SK-N-SH (cell line): ENCODE results near the gene CDH23.

Experiments used
- EZH2phosphoT487 ChIP-seq: fragments of 200-600 bp; sonication (generic); IDR thresholded peaks from 2 replicates; pipeline ENCODE4 v1.6.1; 2017; ENCODE audit warnings: low read depth, mixed run types, mild to moderate bottlenecking, antibody characterized with exemption, moderate library complexity, borderline replicate concordance
- RFX5 ChIP-seq: IDR thresholded peaks from 2 replicates; pipeline ENCODE4 v1.6.1; 2012; ENCODE audit warnings: mild to moderate bottlenecking, improper control_type of control experiment, low read length
- YY1 ChIP-seq: IDR thresholded peaks from 2 replicates; pipeline ENCODE4 v1.4.0; 2012; ENCODE audit warnings: low read depth, mild to moderate bottlenecking
- TF ChIP-seq, protein P1 (sequence below): fragments of 200-600 bp; sonication (generic); IDR thresholded peaks from 2 replicates; pipeline ENCODE4 v1.6.1; 2017; ENCODE audit warnings: antibody characterized with exemption, mild to moderate bottlenecking, moderate library complexity
- TF ChIP-seq, protein P2 (sequence below): IDR thresholded peaks from 2 replicates; pipeline ENCODE4 v1.4.0; 2012; ENCODE audit warnings: low read depth
- TF ChIP-seq, protein P3 (sequence below): IDR thresholded peaks from 2 replicates; pipeline ENCODE4 v1.4.0; 2012; ENCODE audit warnings: low read depth, borderline replicate concordance

DNA sequence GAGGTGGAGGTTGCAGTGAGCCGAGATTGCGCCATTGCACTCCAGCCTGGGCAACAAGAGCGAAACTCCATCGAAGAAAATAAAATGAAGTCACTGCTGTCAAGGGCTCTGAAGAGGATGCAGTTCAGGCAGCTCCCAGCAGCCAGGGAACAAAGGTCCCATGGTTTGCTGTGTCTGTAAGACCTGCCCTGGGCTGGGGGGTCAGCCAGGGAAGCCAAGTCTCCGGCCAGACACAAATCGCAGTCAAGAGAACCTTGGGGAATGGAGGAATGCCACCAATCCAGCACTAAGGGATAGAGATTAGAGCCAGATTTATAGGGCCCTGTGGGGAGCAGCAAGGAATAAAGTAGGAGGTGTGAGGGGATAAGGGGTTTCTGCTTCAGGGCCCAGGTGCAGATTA lies 405.5 kb downstream of the CDH23 start:
- TF ChIP-seq, protein P1, sequence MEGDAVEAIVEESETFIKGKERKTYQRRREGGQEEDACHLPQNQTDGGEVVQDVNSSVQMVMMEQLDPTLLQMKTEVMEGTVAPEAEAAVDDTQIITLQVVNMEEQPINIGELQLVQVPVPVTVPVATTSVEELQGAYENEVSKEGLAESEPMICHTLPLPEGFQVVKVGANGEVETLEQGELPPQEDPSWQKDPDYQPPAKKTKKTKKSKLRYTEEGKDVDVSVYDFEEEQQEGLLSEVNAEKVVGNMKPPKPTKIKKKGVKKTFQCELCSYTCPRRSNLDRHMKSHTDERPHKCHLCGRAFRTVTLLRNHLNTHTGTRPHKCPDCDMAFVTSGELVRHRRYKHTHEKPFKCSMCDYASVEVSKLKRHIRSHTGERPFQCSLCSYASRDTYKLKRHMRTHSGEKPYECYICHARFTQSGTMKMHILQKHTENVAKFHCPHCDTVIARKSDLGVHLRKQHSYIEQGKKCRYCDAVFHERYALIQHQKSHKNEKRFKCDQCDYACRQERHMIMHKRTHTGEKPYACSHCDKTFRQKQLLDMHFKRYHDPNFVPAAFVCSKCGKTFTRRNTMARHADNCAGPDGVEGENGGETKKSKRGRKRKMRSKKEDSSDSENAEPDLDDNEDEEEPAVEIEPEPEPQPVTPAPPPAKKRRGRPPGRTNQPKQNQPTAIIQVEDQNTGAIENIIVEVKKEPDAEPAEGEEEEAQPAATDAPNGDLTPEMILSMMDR, result no peak
- TF ChIP-seq, protein P2, sequence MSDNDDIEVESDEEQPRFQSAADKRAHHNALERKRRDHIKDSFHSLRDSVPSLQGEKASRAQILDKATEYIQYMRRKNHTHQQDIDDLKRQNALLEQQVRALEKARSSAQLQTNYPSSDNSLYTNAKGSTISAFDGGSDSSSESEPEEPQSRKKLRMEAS, result no peak
- TF ChIP-seq EZH2phosphoT487, result no peak
- TF ChIP-seq, protein P3, sequence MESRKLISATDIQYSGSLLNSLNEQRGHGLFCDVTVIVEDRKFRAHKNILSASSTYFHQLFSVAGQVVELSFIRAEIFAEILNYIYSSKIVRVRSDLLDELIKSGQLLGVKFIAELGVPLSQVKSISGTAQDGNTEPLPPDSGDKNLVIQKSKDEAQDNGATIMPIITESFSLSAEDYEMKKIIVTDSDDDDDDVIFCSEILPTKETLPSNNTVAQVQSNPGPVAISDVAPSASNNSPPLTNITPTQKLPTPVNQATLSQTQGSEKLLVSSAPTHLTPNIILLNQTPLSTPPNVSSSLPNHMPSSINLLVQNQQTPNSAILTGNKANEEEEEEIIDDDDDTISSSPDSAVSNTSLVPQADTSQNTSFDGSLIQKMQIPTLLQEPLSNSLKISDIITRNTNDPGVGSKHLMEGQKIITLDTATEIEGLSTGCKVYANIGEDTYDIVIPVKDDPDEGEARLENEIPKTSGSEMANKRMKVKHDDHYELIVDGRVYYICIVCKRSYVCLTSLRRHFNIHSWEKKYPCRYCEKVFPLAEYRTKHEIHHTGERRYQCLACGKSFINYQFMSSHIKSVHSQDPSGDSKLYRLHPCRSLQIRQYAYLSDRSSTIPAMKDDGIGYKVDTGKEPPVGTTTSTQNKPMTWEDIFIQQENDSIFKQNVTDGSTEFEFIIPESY, result no peak
- no peak for TF ChIP-seq YY1
- TF ChIP-seq RFX5, result no peak
